ENCODE measurements around the gene BAG5. TPM values are rescaled to one million over a fixed set of nuclear protein-coding genes. Genes with fewer than 3 reads are reported as not detected.

Gene BAG5
- total and polyA plus RNA-seq, 2 donors (not counting 1 experiment from before 2014, with no cell fraction given): 7.4 to 31.6 TPM

GRCh38 chr14:103528146-103528586 is 34.3 kb downstream of the BAG5 start:
- H3K9me3 ChIP-seq (ENCODE audit: control extremely low read depth in 1 of 3, control insufficient read depth in 2 of 3, insufficient read depth in 1 of 3, low read length in 2 of 3): peaks cover 0 to 10% (median 0%) of the 10 kb centered on the region in 3 donors
- H3K4me1 ChIP-seq (ENCODE audit: control insufficient read depth in 2 of 2, insufficient read depth in 2 of 2, low read length in 2 of 2): peaks cover 33 to 49% of the 10 kb centered on the region in 2 donors
- Mint-ChIP-seq H3K4me1 (peaks cover 53% of the 10 kb centered on the region), H3K4me3 (peak overlapping the region; percentile 88), H3K27ac (peak overlapping the region; percentile 96), H3K9me3 (ENCODE audit: insufficient read depth) (no peaks in the 10 kb centered on the region), H3K27me3 (peaks cover 3% of the 10 kb centered on the region)
- ChIA-PET POLR2A (interaction anchor here (0.6 to 1.4 kb wide), 4 partner anchors 7 to 198 kb away, joined by 3 to 4 read pairs (median 3); partner anchors contain the start of gene BAG5), CTCF (interaction anchor here (1.3 to 6.2 kb wide), 4 partner anchors 10 to 34 kb away, joined by 3 to 42 read pairs (median 19); partner anchors contain the start of gene BAG5)
- intact Hi-C loops (cut with micrococcal nuclease): loop anchor here (2.0 to 5.0 kb wide), 3 partner anchors 35 to 936 kb away; partner anchors contain the start of genes BAG5, COA8, RCOR1 and XRCC3
- no peak for ATAC-seq (ENCODE audit: low read depth)
- 84% methylated on average over 10 of the region's 10 CpGs for WGBS (ENCODE audit: insufficient coverage)
- H3K36me3 ChIP-seq (replicated peaks in 1 of 2; ENCODE audit: control extremely low read depth in 1 of 2, control insufficient read depth in 1 of 2, extremely low read depth in 1 of 2, insufficient read depth in 2 of 2, low read length in 1 of 2): peaks cover 0 to 6% of the 10 kb centered on the region in 2 experiments
- H3K4me3 ChIP-seq (ENCODE audit: control extremely low read depth in 1 of 5, extremely low read depth in 1 of 5, insufficient read depth in 1 of 5, low read depth in 2 of 5, low read length in 4 of 5): peak overlapping the region in 4 of 5 experiments; percentile 79 to 94 (median 85)
- peak overlapping the region; percentile 96 for H3K4me2 ChIP-seq (replicated peaks; ENCODE audit: low read depth, low read length, poor library complexity, severe bottlenecking)
- H3K27ac ChIP-seq (ENCODE audit: low read length in 2 of 2): peak overlapping the region; percentile 34 to 84
- H2AFZ ChIP-seq (ENCODE audit: insufficient read depth, low read depth, low read length, poor library complexity, severe bottlenecking): peak overlapping the region; percentile 92
- TF ChIP-seq, protein P1, sequence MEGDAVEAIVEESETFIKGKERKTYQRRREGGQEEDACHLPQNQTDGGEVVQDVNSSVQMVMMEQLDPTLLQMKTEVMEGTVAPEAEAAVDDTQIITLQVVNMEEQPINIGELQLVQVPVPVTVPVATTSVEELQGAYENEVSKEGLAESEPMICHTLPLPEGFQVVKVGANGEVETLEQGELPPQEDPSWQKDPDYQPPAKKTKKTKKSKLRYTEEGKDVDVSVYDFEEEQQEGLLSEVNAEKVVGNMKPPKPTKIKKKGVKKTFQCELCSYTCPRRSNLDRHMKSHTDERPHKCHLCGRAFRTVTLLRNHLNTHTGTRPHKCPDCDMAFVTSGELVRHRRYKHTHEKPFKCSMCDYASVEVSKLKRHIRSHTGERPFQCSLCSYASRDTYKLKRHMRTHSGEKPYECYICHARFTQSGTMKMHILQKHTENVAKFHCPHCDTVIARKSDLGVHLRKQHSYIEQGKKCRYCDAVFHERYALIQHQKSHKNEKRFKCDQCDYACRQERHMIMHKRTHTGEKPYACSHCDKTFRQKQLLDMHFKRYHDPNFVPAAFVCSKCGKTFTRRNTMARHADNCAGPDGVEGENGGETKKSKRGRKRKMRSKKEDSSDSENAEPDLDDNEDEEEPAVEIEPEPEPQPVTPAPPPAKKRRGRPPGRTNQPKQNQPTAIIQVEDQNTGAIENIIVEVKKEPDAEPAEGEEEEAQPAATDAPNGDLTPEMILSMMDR (IDR thresholded peaks at IDR 0.05): no peak
- no peak for TF ChIP-seq EZH2 (IDR thresholded peaks at IDR 0.05; ENCODE audit: borderline replicate concordance, insufficient read depth, low read depth, low read length, poor library complexity, severe bottlenecking)
- H3K9ac ChIP-seq (ENCODE audit: low read length): peak overlapping the region; percentile 91
- no peak for DNase-seq
- peaks cover 34% of the 10 kb centered on the region for H4K20me1 ChIP-seq (ENCODE audit: control insufficient read depth, insufficient read depth, low read length, poor library complexity, severe bottlenecking)
- peaks cover 0 to 6% (median 3%) of the 10 kb centered on the region in 4 experiments for H3K27me3 ChIP-seq (replicated peaks in 1 of 4; ENCODE audit: control extremely low read depth in 1 of 4, control insufficient read depth in 3 of 4, insufficient read depth in 4 of 4, low read length in 3 of 4)
- peaks cover 24% of the 10 kb centered on the region for H3K79me2 ChIP-seq (ENCODE audit: control insufficient read depth, insufficient read depth, low read length)

Data from B cell (primary cell).